OCI-LY1 (cell line): ENCODE data around the gene PNPLA8.

Experiments used
- H2AFZ ChIP-seq: fragments of 200-600 bp; sonication (generic), shearing (Covaris generic); 2 replicates; pipeline ENCODE4 v1.6.0; 2014; ENCODE audit warnings: antibody characterized with exemption, mild to moderate bottlenecking, low read length
- H3F3A ChIP-seq: fragments of 200-600 bp; sonication (generic), shearing (Covaris generic); 2 replicates; pipeline ENCODE4 v1.6.0; 2014; ENCODE audit warnings: mild to moderate bottlenecking, antibody characterized with exemption, low read length, moderate library complexity; ENCODE audit not compliant: insufficient read depth
- H3K27ac ChIP-seq: fragments of 200-600 bp; sonication (generic); 2 replicates; pipeline ENCODE4 v1.5.1; 2014; ENCODE audit warnings: low read length, mixed run types, mild to moderate bottlenecking, low read depth; ENCODE audit not compliant: poor library complexity, severe bottlenecking
- H3K27me3 ChIP-seq: fragments of 200-600 bp; sonication (generic); 2 replicates; pipeline ENCODE4 v1.6.0; 2014; ENCODE audit warnings: antibody characterized with exemption, mild to moderate bottlenecking, low read length, moderate library complexity; ENCODE audit not compliant: insufficient read depth
- H3K36me3 ChIP-seq: fragments of 200-600 bp; sonication (generic); 2 replicates; pipeline ENCODE4 v1.6.1; 2014; ENCODE audit warnings: mild to moderate bottlenecking, antibody characterized with exemption, low read length, moderate library complexity, mixed read lengths; ENCODE audit not compliant: insufficient read depth
- H3K4me1 ChIP-seq: fragments of 200-600 bp; sonication (generic); 2 replicates; pipeline ENCODE4 v1.5.1; 2014; ENCODE audit warnings: mild to moderate bottlenecking, low read length, moderate library complexity; ENCODE audit not compliant: insufficient read depth, severe bottlenecking
- H3K4me2 ChIP-seq: fragments of 200-600 bp; sonication (generic), shearing (Covaris generic); 2 replicates; pipeline ENCODE4 v1.6.1; 2014; ENCODE audit warnings: low read length
- H3K4me3 ChIP-seq: fragments of 200-600 bp; sonication (generic); 2 replicates; pipeline ENCODE4 v1.5.1; 2014; ENCODE audit warnings: low read length, low read depth, mild to moderate bottlenecking, mixed read lengths; ENCODE audit not compliant: poor library complexity, severe bottlenecking
- H3K79me2 ChIP-seq: fragments of 200-600 bp; shearing (Covaris generic); 2 replicates; pipeline ENCODE4 v1.6.1; 2016; ENCODE audit warnings: mixed run types, low read length, mixed read lengths; ENCODE audit not compliant: insufficient read depth
- H3K9ac ChIP-seq: fragments of 200-600 bp; sonication (generic), shearing (Covaris generic); 2 replicates; pipeline ENCODE4 v1.6.1; 2014; ENCODE audit warnings: mild to moderate bottlenecking, low read length, mixed read lengths
- H3K9me2 ChIP-seq: fragments of 200-600 bp; sonication (generic), shearing (Covaris generic); 2 replicates; pipeline ENCODE4 v1.6.1; 2014; ENCODE audit warnings: low read depth, mild to moderate bottlenecking, low read length, mixed read lengths
- H3K9me3 ChIP-seq: fragments of 200-600 bp; shearing (Covaris generic); 2 replicates; pipeline ENCODE4 v1.6.1; 2014; ENCODE audit warnings: low read length, mixed read lengths
- H4K20me1 ChIP-seq: fragments of 200-600 bp; sonication (generic), shearing (Covaris generic); 2 replicates; pipeline ENCODE4 v1.6.0; 2016; ENCODE audit warnings: mild to moderate bottlenecking, low read length; ENCODE audit not compliant: insufficient read depth
- CTCF ChIP-seq: fragments of 200-600 bp; sonication (generic), shearing (Covaris generic); IDR thresholded peaks from 2 replicates; pipeline ENCODE4 v1.5.1; 2017; ENCODE audit warnings: mild to moderate bottlenecking, antibody characterized with exemption, low read length, moderate library complexity, mixed read lengths
- EZH2 ChIP-seq: fragments of 200-600 bp; sonication (generic), shearing (Covaris generic); IDR thresholded peaks from 2 replicates; pipeline ENCODE4 v1.8.0; 2017; ENCODE audit warnings: borderline replicate concordance, mixed run types, mild to moderate bottlenecking, antibody characterized with exemption, low read length, moderate library complexity, mixed read lengths

The PNPLA8 gene

DNA sequence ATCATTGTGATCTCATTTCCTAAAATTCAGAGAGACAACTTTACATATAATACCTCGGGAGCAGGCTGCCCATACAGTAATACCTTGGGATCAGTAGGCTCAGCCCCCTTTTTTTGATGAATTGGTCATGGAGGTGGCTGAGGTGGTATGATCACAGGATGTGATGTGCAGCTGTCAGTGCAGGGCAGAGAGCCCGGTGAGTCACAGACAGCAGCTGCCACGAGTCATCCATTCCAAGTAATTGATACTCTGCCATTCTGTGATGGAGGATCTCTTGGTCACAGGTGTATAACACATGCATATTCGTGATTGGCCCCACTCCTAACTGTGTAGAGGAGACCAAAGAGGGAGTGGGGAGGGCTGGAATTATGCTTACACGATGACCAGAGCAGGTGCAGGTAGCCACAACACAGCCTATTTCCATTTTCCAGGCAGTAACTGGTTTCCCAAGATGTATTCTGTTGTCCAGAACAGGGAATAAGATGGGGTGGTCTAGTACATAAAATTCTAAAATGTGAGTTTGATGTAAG is 83.8 kb downstream of the PNPLA8 start:
- H3K9ac ChIP-seq, result no peak overlapping the region
- H3K4me3 ChIP-seq, result no peak overlapping the region
- H4K20me1 ChIP-seq, result no peaks in the 10 kb centered on the region
- H3K9me2 ChIP-seq, result no peaks in the 10 kb centered on the region
- H2AFZ ChIP-seq, result no peak overlapping the region
- H3F3A ChIP-seq, result no peaks in the 10 kb centered on the region
- H3K4me2 ChIP-seq, result no peak overlapping the region
- H3K4me1 ChIP-seq, result no peaks in the 10 kb centered on the region
- H3K27me3 ChIP-seq, result no peaks in the 10 kb centered on the region
- H3K36me3 ChIP-seq, result no peaks in the 10 kb centered on the region
- no peaks in the 10 kb centered on the region for H3K9me3 ChIP-seq
- no peak overlapping the region for H3K27ac ChIP-seq
- no peaks in the 10 kb centered on the region for H3K79me2 ChIP-seq
- no peak for TF ChIP-seq EZH2
- TF ChIP-seq CTCF, result no peak

DNA sequence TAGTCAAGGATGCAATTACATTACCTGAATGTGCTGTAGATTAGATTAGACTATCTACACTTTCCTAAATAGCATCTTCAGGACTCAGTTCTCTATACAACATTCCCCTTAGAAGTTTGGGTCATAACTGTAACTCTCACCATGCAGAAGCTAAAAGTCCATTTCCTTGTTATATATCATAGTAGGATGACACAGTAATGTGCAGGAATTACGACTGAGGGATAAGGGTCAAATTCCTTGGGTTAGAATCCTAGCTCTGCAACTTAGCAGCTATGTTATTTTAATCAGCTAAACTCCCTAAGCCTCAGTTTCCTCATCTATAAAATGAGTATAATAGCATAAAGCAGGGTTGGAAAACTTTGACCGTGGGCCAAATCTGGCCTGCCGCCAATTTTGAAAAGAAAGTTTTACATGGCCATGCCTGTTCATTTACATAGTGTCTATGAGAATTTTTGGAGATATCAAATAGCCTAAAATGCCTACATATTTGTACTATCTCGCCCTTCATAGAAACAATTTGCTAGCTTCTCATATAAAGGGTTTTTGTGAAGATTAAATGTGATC is 84.5 kb downstream of the PNPLA8 start:
- Histone ChIP-seq H3K9me2 (no peaks in the 10 kb centered on the region), H3K27me3 (no peaks in the 10 kb centered on the region), H3K79me2 (no peaks in the 10 kb centered on the region), H3K4me2 (no peak overlapping the region), H3K4me1 (no peaks in the 10 kb centered on the region), H3K36me3 (no peaks in the 10 kb centered on the region), H3F3A (no peaks in the 10 kb centered on the region), H3K4me3 (no peak overlapping the region), H3K9ac (no peak overlapping the region), H2AFZ (no peak overlapping the region), H4K20me1 (no peaks in the 10 kb centered on the region), H3K9me3 (no peaks in the 10 kb centered on the region), H3K27ac (no peak overlapping the region)
- TF ChIP-seq EZH2 (no peak), CTCF (no peak)

GRCh38 chr7:108440613-108441012 is 85.3 kb downstream of the PNPLA8 start:
- Histone ChIP-seq H3K9me2 (no peaks in the 10 kb centered on the region), H3K27ac (no peak overlapping the region), H3K4me3 (no peak overlapping the region), H3K27me3 (no peaks in the 10 kb centered on the region), H3K9me3 (no peaks in the 10 kb centered on the region), H2AFZ (no peak overlapping the region), H3K4me1 (no peaks in the 10 kb centered on the region), H3K79me2 (no peaks in the 10 kb centered on the region), H3K4me2 (no peak overlapping the region), H4K20me1 (no peaks in the 10 kb centered on the region), H3F3A (no peaks in the 10 kb centered on the region), H3K9ac (no peak overlapping the region), H3K36me3 (no peaks in the 10 kb centered on the region)
- TF ChIP-seq EZH2 (no peak), CTCF (no peak)
